ENCODE data around the gene SNAI3. TPM values are rescaled to one million over a fixed set of nuclear protein-coding genes. Genes with fewer than 3 reads are reported as not detected.
A peak's percentile ranks its signal among the peaks of the same experiment; 100 is the strongest.

SNAI3 gene
- total RNA-seq, 1 donor from 2014 or later: 3.1 TPM

DNA sequence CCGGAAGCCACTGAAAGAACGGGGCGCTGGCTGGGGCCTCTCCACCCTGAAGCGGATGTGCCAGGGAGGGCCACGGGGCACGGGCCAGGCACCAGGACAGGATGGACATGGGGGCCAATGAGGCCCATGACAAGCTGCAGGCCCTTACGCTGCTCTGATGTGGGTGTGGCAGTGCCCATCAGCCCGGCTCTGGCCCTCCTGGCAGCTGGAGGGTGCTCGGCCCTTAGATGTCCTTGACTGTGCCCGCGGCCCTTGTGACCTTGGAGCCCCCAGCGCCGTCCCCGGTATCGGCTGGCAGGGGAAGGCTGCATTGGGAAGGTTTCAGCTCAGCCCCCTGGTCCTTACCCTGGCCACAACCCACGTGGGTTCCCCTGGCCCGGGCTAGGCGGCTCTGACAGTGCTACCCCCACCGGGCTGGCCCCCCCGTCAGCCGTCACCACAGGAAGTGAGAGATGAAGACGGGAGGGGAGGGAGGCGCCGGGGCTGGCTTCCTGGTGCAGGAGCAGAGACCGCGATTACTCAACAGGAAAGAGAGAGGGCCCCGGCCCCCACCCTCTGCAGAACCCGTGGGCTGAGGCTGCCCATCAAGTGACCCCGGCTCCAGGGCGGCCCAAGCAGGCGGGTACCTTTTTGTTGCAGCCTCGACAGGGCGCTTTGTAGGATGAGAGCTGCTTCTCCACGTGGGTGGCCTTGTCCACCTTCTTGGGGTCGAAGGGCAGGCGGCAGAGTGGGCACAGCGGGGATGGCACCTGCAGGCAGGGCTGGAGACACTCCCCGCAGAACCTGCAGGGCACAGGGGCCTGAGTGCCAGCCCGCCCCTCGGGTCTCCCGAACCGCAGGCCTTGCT lies 14.6 kb upstream of the SNAI3 start:
- peaks cover 33% of the 10 kb centered on the region for H3K36me3 ChIP-seq
- peaks cover 63% of the 10 kb centered on the region for H3K4me1 ChIP-seq
- peak overlapping the region; percentile 85 for H3K27ac ChIP-seq (replicated peaks)
- peak overlapping the region; percentile 48 for H3K4me3 ChIP-seq
- peak; percentile 93 for DNase-seq
- intact Hi-C loops (cut with micrococcal nuclease): no loop called here
- no peaks in the 10 kb centered on the region for H3K9me3 ChIP-seq (replicated peaks)
- H3K27me3 ChIP-seq (ENCODE audit: low read depth): no peaks in the 10 kb centered on the region
- TF ChIP-seq, protein P1, sequence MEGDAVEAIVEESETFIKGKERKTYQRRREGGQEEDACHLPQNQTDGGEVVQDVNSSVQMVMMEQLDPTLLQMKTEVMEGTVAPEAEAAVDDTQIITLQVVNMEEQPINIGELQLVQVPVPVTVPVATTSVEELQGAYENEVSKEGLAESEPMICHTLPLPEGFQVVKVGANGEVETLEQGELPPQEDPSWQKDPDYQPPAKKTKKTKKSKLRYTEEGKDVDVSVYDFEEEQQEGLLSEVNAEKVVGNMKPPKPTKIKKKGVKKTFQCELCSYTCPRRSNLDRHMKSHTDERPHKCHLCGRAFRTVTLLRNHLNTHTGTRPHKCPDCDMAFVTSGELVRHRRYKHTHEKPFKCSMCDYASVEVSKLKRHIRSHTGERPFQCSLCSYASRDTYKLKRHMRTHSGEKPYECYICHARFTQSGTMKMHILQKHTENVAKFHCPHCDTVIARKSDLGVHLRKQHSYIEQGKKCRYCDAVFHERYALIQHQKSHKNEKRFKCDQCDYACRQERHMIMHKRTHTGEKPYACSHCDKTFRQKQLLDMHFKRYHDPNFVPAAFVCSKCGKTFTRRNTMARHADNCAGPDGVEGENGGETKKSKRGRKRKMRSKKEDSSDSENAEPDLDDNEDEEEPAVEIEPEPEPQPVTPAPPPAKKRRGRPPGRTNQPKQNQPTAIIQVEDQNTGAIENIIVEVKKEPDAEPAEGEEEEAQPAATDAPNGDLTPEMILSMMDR (IDR thresholded peaks at IDR 0.05; ENCODE audit: borderline replicate concordance): no peak

- H3K4me1 ChIP-seq: peaks cover 58% of the 10 kb centered on the region
- intact Hi-C loops (cut with micrococcal nuclease): no loop called here
- peaks cover 33% of the 10 kb centered on the region for H3K36me3 ChIP-seq
These were observed 14.0 kb upstream of the SNAI3 start for GRCh38 chr16:88700322-88700635.

GRCh38 chr16:88699180-88699579 lies 12.9 kb upstream of the SNAI3 start:
- intact Hi-C loops (cut with micrococcal nuclease): no loop called here
- Histone ChIP-seq H3K36me3 (peaks cover 33% of the 10 kb centered on the region), H3K9me3 (replicated peaks) (no peaks in the 10 kb centered on the region), H3K4me3 (no peak overlapping the region), H3K27me3 (ENCODE audit: low read depth) (no peaks in the 10 kb centered on the region), H3K4me1 (peaks cover 47% of the 10 kb centered on the region), H3K27ac (replicated peaks) (no peak overlapping the region)
- no peak for DNase-seq
- TF ChIP-seq, protein P1 (IDR thresholded peaks at IDR 0.05; ENCODE audit: borderline replicate concordance): no peak

More at GRCh38 chr16:88700322-88700635, 14.0 kb upstream of the SNAI3 start:
- Histone ChIP-seq H3K27ac (replicated peaks) (peak overlapping the region; percentile 85), H3K9me3 (replicated peaks) (no peaks in the 10 kb centered on the region), H3K4me3 (peak overlapping the region; percentile 48), H3K27me3 (ENCODE audit: low read depth) (no peaks in the 10 kb centered on the region)
- TF ChIP-seq, protein P1 (IDR thresholded peaks at IDR 0.05; ENCODE audit: borderline replicate concordance): no peak
- no peak for DNase-seq

GRCh38 chr16:88698646-88699045 lies 12.3 kb upstream of the SNAI3 start:
- intact Hi-C loops (cut with micrococcal nuclease): no loop called here
- Histone ChIP-seq H3K4me3 (no peak overlapping the region), H3K27ac (replicated peaks) (no peak overlapping the region), H3K9me3 (replicated peaks) (no peaks in the 10 kb centered on the region), H3K4me1 (peaks cover 41% of the 10 kb centered on the region), H3K36me3 (peaks cover 33% of the 10 kb centered on the region), H3K27me3 (ENCODE audit: low read depth) (no peaks in the 10 kb centered on the region)
- TF ChIP-seq, protein P1 (IDR thresholded peaks at IDR 0.05; ENCODE audit: borderline replicate concordance): no peak
- no peak for DNase-seq

- DNase-seq: no peak
- TF ChIP-seq, protein P1 (IDR thresholded peaks at IDR 0.05; ENCODE audit: borderline replicate concordance): peak; percentile 55
- intact Hi-C loops (cut with micrococcal nuclease): no loop called here
- H3K27ac ChIP-seq (replicated peaks): no peak overlapping the region
- H3K9me3 ChIP-seq (replicated peaks): no peaks in the 10 kb centered on the region
- H3K36me3 ChIP-seq: peaks cover 33% of the 10 kb centered on the region
- no peak overlapping the region for H3K4me3 ChIP-seq
- H3K4me1 ChIP-seq: peaks cover 35% of the 10 kb centered on the region
- no peaks in the 10 kb centered on the region for H3K27me3 ChIP-seq (ENCODE audit: low read depth)
These were observed 11.7 kb upstream of the SNAI3 start for GRCh38 chr16:88697831-88698615.

Measured in left ventricle myocardium inferior (tissue), 1 donor.